D721Med (cell line): Measurements from ENCODE around the gene ABLIM1.

Experiments
- DNase-seq: peaks from one replicate; pipeline ENCODE4 v3.0.0; 2011; ENCODE audit warnings: low spot score; ENCODE audit not compliant: insufficient read length
- FAIRE-seq: peaks from 2 replicates; lab custom pipeline; 2011; peaks lifted over from hg19 to GRCh38; lab: Jason Lieb, UNC
- TF ChIP-seq, protein P1 (sequence below): IDR thresholded peaks from 2 replicates; pipeline ENCODE4 v1.5.1; 2012; ENCODE audit warnings: mild to moderate bottlenecking, control low read depth; ENCODE audit not compliant: insufficient read depth; ENCODE audit errors: missing control alignments

The ABLIM1 gene

DNA sequence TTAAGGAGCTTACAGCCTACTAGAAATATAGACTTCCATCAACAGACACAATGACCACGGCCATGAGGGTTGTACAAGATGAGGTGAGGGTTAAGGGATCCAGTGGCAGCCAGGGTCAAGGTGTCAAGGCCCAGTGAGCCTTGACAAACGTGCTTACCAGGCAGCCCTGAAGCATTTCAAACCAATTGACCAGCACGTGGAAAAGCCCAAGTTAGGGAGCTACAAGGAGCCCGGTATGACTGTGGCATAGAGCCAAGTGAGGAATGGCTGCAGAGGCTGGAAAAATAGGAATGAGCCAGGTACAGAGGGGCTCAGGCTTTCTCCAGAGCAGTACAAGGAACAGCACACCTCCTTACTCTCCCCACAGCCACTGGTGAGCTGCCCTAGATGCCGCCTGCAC, 266.5 kb downstream of the ABLIM1 start:
- no peak for DNase-seq
- TF ChIP-seq, protein P1, sequence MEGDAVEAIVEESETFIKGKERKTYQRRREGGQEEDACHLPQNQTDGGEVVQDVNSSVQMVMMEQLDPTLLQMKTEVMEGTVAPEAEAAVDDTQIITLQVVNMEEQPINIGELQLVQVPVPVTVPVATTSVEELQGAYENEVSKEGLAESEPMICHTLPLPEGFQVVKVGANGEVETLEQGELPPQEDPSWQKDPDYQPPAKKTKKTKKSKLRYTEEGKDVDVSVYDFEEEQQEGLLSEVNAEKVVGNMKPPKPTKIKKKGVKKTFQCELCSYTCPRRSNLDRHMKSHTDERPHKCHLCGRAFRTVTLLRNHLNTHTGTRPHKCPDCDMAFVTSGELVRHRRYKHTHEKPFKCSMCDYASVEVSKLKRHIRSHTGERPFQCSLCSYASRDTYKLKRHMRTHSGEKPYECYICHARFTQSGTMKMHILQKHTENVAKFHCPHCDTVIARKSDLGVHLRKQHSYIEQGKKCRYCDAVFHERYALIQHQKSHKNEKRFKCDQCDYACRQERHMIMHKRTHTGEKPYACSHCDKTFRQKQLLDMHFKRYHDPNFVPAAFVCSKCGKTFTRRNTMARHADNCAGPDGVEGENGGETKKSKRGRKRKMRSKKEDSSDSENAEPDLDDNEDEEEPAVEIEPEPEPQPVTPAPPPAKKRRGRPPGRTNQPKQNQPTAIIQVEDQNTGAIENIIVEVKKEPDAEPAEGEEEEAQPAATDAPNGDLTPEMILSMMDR = no peak

DNA sequence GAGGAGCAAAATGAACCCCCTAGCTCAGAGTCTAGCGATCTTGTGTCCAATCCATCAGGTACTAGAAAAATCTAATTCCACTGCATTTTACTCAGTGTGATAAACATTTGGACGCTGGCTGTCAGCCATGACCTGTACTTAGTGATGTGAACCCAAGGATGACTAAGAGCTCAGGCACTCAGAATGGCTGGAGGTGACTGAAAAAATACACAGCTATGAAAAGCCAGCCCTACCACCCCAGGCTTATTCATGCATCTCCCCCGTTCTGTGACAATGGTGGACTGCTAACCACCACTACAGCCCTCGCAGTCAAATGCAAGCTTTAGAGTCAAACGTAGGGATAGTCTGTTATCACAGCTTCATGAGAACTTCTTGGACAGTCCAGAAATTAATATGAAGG, 268.6 kb downstream of the ABLIM1 start:
- FAIRE-seq (no peak), DNase-seq (no peak)

More for the DNA sequence above, 266.5 kb downstream of the ABLIM1 start:
- no peak for FAIRE-seq

DNA sequence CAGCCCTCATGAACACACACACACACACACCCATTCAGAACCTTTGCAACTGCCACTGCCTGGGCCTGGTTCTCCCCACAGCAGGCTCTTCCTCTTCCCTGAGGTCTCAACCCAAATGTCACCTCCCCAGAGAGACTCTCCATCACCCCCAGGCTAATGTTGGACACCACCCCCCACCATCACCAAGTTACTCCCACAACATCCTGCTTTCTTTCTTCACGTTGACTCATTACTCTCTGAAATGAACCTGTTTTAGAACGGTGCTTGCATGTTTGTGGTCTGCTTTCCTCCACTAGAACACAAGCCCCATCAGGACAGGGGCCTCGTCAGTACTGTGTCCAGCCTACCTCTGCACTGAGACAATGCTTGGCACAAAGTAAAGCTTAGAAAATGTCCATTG, 269.8 kb downstream of the ABLIM1 start:
- TF ChIP-seq, protein P1 = no peak
- DNase-seq (no peak), FAIRE-seq (no peak)

More for the DNA sequence above, 268.6 kb downstream of the ABLIM1 start:
- TF ChIP-seq, protein P1 = no peak

DNA sequence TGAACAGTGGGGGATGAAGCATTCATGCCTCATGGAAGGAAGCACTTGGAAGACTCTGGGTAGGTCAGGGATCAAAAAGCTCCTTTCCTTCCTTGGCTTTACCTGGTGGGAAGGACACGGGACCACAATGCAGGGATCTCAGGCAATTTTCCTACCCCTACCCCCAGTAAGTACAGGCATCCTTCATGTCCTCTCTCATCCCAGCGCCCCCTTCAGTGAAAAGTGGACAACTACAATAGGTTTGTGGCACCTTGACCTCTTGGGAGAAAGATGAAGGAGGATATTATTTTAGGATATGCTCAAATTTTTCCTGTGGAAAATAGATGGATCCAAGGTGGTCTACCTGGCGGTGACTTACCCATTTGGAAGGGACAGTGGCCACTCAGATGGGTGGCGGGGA, 270.3 kb downstream of the ABLIM1 start:
- TF ChIP-seq, protein P1 = no peak
- DNase-seq (no peak), FAIRE-seq (no peak)

DNA sequence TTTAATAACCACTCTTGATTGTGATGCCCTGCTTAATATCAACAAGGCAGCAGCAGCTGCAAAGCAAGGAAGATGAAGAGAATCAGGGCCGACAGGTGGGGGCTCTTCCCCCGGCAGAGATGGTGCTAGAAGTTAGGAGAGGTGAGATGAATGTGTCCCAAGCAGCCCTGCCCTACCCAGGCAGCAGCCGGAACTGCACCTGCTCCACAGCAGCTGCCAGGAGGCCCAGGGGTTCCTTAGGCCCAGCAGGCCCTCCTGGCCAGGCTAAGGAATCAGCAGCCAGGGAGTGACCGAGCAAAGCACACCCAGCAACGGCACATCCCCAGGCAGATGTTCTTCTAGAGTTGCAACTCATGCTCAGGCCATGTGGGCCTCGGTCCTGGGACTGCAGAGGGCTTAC, 271.6 kb downstream of the ABLIM1 start:
- TF ChIP-seq, protein P1 = no peak
- FAIRE-seq (no peak), DNase-seq (no peak)

DNA sequence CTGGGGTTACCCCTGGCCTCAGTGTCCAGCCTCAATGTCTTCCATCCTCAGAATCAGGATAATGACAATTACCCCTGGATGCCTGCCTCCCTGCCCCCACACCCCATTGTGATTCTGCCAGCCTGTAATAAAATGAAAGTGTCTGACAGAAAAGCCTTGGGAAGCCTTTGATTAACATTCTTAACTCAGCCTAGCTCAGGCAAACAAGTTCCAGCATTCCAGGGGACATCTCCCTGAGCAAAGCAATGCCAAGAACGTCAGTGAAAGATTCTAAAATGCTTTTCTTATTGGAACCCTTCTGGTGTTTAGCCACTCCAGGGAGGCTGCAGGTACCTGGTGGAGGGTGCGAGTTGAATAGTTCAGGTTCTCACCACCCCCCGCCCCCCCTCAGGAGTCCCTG, 272.5 kb downstream of the ABLIM1 start:
- DNase-seq (no peak), FAIRE-seq (no peak)
- TF ChIP-seq, protein P1 = no peak

DNA sequence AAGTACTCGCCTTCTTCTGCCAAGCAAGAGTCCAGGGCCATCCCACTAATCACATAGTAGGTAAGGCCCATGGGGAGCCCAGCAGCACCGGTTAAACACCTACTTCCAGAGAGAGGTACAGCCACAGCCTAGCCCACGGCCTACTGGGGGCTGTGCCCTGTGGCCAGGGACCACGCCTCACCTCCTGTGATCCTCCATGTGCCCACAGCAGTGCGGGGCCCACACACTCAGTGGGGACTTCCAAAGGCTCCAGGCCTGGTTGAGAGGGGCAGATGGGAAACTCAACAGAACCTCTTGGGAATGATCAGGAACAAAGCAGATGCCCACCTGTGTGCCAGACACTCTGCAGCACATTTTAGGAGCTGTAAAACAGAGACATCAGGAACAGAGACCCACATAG, 273.5 kb downstream of the ABLIM1 start:
- TF ChIP-seq, protein P1 = no peak
- no peak for FAIRE-seq

More for the DNA sequence above, 273.5 kb downstream of the ABLIM1 start:
- no peak for DNase-seq
